Heart right ventricle (tissue), 16 donors: ENCODE measurements around the gene PELI1. TPM values are rescaled to one million over a fixed set of nuclear protein-coding genes. Genes with fewer than 3 reads are reported as not detected.

Experiments
- ATAC-seq, 8 donors: fragments of 200-7000 bp; cut with Tn5 transposase; one replicate each; pipeline ENCODE4 v1.9.1; 2020; ENCODE audit warnings: mild to moderate bottlenecking in 8 of 8, moderate library complexity in 8 of 8, moderate number of reproducible peaks in 1 of 8
- DNase-seq, 2 donors: peaks; one replicate each; pipeline ENCODE4 v3.0.0-alpha.2; 2020
- H3K27ac ChIP-seq, 10 donors: fragments of 200-600 bp; sonication (generic) in 2 of 10; one replicate each; pipeline versions ENCODE4 v1.5.0 to v1.8.0; 2020 to 2022; ENCODE audit warnings: mild to moderate bottlenecking in 3 of 10
- H3K27me3 ChIP-seq, 7 donors: fragments of 200-600 bp; one replicate each; pipeline ENCODE4 v1.8.0; 2021 to 2022; ENCODE audit warnings: mild to moderate bottlenecking in 2 of 7
- H3K36me3 ChIP-seq, 9 donors: fragments of 200-600 bp; sonication (generic) in 1 of 9; one replicate each; pipeline versions ENCODE4 v1.5.0 to v1.8.0; 2020 to 2022; ENCODE audit warnings: mild to moderate bottlenecking in 2 of 9
- H3K4me1 ChIP-seq, 9 donors: fragments of 200-600 bp; sonication (generic) in 1 of 9; one replicate each; pipeline versions ENCODE4 v1.5.0 to v1.8.0; 2020 to 2022; ENCODE audit warnings: mild to moderate bottlenecking in 4 of 9
- H3K4me3 ChIP-seq, 10 donors: fragments of 200-600 bp; sonication (generic) in 2 of 10; one replicate each; pipeline versions ENCODE4 v1.5.0 to v1.8.0; 2020 to 2022; ENCODE audit warnings: mild to moderate bottlenecking in 7 of 10, moderate library complexity in 2 of 10
- H3K9me3 ChIP-seq, 11 donors: fragments of 200-600 bp in 10 of 11; sonication (generic) in 2 of 11; one replicate each; pipeline versions ENCODE4 v1.5.0 to v1.8.0; 2013 to 2022; ENCODE audit warnings: mild to moderate bottlenecking in 2 of 11, control low read depth in 1 of 11, moderate library complexity in 1 of 11
- CTCF ChIP-seq, 9 donors: fragments of 200-600 bp; sonication (generic) in 2 of 9; IDR thresholded peaks; one replicate each; pipeline versions ENCODE4 v1.5.0 to v1.8.0; 2021 to 2022; ENCODE audit warnings: antibody characterized with exemption in 9 of 9, mild to moderate bottlenecking in 5 of 9, moderate library complexity in 1 of 9
- WGBS, 2 donors: extraction: QIAGEN DNeasy Blood & Tissue Kit; methylation state at CpG; one replicate each; pipeline ENCODE4 v1.1.7; 2013; ENCODE audit warnings: inconsistent platforms in 1 of 2; 5-methylcytosine and 5-hydroxymethylcytosine counted together
- intact Hi-C, 10 donors: fragments of 100-400 bp; cut with DNase I; formaldehyde crosslinking; loops; one replicate each; pipeline versions ENCODE4 v1.11.1 to v1.14.2; 2022
- polyA plus RNA-seq, 2 donors: library from polyadenylated mRNA; stranded (reverse); fragments of 200-250 nt; gene quantifications; one replicate each; pipeline ENCODE4 v1.2.3, GENCODE V29; 2013
- total RNA-seq, 10 donors: library from RNA; stranded (reverse); fragmentation: NEBNext Ultra II Directional in 3 of 10; extraction: Animal tissue kit (Norgen Biotek cat#: 25700) in 3 of 10; gene quantifications; one replicate each; pipeline versions ENCODE4 v1.2.1 to v1.2.4, GENCODE V29; 2021 to 2023
- donor health status: Arrhythmogenic right ventricular cardiomyopathy.
- donor health status: ischemic (EF 13 %, LVEDD 7.1; RV severe dilation, severe dysfunction).
- donor health status: healthy with polysubstance abuse.
- donor health status: DM: no; HTN: yes; CAD: no.
- donor health status: DM: no; HTN: no; CAD: no.
- donor health status: ischemic (EF 25% LVEDD 6.9; RV normal size, moderate dysfunction).
- donor health status: ischemic (EF 25% LVEDD 5.7; RV mildly dilated, moderate dysfunction).
- donor health status: healthy.
- donor health status: DM: yes; HTN: yes; CAD: no.
- donor health status: Ischemic cardiomyopathy.
- donor health status: ischemic (EF 35%, LVEDD 5.7; RV mildly dilated, moderate dysfunction).
- donor health status: nonischemic (EF 11% LVEDD 7.7; RV severe dilation, severe dysfunction).
- donor health status: DM: yes; HTN: yes; CAD: no.
- donor health status: PGD.
- donor health status: ischemic (EF 29% LVEDD 5.4; RV normal size, mild dysfunction).
- donor health status: nonischemic (EF 23%, LVEDD 6.1; RV moderate dilation, normal function).

The PELI1 gene
- total and polyA plus RNA-seq, 12 donors = 6.0 to 15.6 (median 8.6) TPM

DNA sequence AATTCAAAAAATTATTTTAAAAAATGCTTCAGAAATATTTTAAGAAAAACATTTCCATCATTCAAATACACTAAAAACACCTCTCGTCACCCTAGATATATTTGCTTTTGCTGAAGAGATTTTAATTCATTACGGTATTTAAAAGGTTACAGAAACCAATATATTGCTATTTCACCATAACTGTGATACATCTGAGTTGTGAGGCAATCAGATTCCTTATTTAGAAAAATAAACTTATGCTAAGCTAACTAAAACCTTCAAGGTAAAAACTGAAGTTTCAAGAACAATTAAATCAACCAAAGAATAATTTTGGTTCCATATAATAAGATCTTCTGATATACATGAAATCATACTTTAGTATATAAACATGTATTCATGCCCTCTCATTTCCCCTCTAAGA is 32.8 kb downstream of the PELI1 start:
- Histone ChIP-seq H3K27ac (no peak overlapping the region), H3K27me3 (no peaks in the 10 kb centered on the region), H3K36me3 (peaks cover 0 to 19% (median 0%) of the 10 kb centered on the region in 9 donors), H3K9me3 (no peaks in the 10 kb centered on the region), H3K4me1 (peaks cover 0 to 73% (median 47%) of the 10 kb centered on the region in 9 donors), H3K4me3 (no peak overlapping the region)
- 95 to 98% methylated on average over 2 of the region's 2 CpGs for WGBS, 2 donors
- ATAC-seq (no peak), DNase-seq (no peak)
- TF ChIP-seq CTCF (IDR thresholded peaks at IDR 0.05) = no peak
- intact Hi-C loops = loop anchor here in 2 of 10 donors (10.0 kb wide), 2 partner anchors 47 to 57 kb away; no protein-coding TSS in a partner anchor

- no peaks in the 10 kb centered on the region for H3K27me3 ChIP-seq
- DNase-seq = no peak
- intact Hi-C loops = no loop called here
- no peak for ATAC-seq
- no peak overlapping the region for H3K27ac ChIP-seq
- peaks cover 0 to 64% (median 28%) of the 10 kb centered on the region in 9 donors for H3K4me1 ChIP-seq
- peaks cover 0 to 45% (median 3%) of the 10 kb centered on the region in 9 donors for H3K36me3 ChIP-seq
- no peaks in the 10 kb centered on the region for H3K9me3 ChIP-seq
- TF ChIP-seq CTCF (IDR thresholded peaks at IDR 0.05) = no peak
- no peak overlapping the region for H3K4me3 ChIP-seq
- 90 to 95% methylated on average over 3 of the region's 3 CpGs for WGBS, 2 donors
Measured at GRCh38 chr2:64108666-64109241, 35.5 kb downstream of the PELI1 start.

DNA sequence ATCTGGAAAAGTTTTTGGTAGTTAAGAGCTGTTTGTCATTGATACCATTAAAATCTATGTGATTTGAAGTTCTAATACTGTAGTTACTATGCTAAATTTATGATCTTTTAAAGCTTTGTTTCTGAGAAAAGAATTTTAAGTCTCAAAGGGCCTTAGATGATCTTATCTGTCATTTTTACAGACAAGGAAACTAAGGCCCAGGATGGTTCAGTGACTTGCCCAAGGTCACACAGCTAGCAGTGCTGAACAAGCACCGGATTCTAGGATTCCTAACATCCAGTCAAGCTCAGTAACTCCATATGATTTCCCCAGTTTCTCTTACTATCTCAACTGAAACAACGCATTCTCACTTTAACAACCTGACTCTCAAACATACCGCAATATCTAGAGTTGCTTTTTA is 37.7 kb downstream of the PELI1 start:
- WGBS, 2 donors = 98% methylated on average over 3 of the region's 3 CpGs
- DNase-seq (no peak), ATAC-seq (no peak)
- Histone ChIP-seq H3K27me3 (no peaks in the 10 kb centered on the region), H3K36me3 (peaks cover 0 to 62% (median 3%) of the 10 kb centered on the region in 9 donors), H3K27ac (no peak overlapping the region), H3K9me3 (no peaks in the 10 kb centered on the region), H3K4me1 (peaks cover 0 to 50% (median 6%) of the 10 kb centered on the region in 9 donors), H3K4me3 (no peak overlapping the region)
- intact Hi-C loops = no loop called here
- no peak for TF ChIP-seq CTCF (IDR thresholded peaks at IDR 0.05)

DNA sequence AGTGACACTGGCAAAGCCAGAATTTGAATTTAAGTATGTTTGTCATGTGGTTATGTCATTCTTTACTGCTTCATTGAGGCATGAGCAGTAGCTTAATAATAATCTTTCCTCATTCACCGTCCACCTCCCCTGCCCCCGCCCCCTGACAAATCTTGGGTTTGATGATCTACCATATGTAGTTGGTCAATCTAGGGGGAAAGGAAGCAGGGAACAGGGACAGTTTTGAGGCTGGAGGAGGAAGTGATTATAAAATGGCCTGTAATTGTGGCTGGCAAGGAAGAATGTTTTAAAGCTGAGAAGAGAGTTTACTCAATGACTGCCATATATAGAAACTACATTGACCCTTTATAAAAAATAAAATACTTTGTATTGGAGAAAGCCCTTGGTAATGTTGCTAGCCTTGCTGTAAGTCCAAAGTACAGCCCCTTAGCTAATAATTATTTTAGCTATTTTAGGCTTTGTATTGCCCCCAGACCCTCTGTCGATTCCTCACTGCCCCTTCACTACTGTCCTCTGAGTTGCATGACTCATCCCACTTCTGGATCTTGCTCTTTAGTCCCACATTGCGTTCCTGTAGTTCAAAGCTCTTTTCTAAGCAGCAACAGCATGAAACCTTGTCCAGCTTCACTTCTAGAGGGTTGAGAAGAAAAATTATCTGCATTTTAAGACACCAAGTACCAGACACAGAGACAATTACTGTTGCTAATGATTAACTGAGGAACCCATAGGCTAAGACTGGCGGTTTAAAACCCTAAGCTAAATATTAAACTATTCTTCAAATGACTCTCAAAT is 38.4 kb downstream of the PELI1 start:
- 83 to 87% methylated on average over 5 of the region's 5 CpGs for WGBS, 2 donors
- no peak for DNase-seq

More for the DNA sequence above, 38.4 kb downstream of the PELI1 start:
- Histone ChIP-seq H3K36me3 (peaks cover 0 to 62% (median 3%) of the 10 kb centered on the region in 9 donors), H3K27me3 (no peaks in the 10 kb centered on the region), H3K4me3 (no peak overlapping the region), H3K4me1 (peaks cover 0 to 50% (median 5%) of the 10 kb centered on the region in 9 donors), H3K9me3 (no peaks in the 10 kb centered on the region), H3K27ac (no peak overlapping the region)
- TF ChIP-seq CTCF (IDR thresholded peaks at IDR 0.05) = no peak
- no peak for ATAC-seq
- intact Hi-C loops = no loop called here
